Natural killer cell (primary cell): Measurements from ENCODE around the gene CERS4. TPM values are rescaled to one million over a fixed set of nuclear protein-coding genes. Genes with fewer than 3 reads are reported as not detected.
A peak's percentile ranks its signal among the peaks of the same experiment; 100 is the strongest.

ENCODE experiments used
- ATAC-seq, 3 donors: fragments of 150-1000 bp in 2 of 3; fragments of 200-7000 bp in 1 of 3; cut with Tn5 transposase; 1 replicate in 1 of 3; 2 replicates in 2 of 3; pipeline ENCODE4 v1.10.0; 2021; ENCODE audit warnings: mild to moderate bottlenecking in 2 of 3, moderate library complexity in 2 of 3
- DNase-seq, 2 donors: peaks; one replicate each; pipeline versions ENCODE4 v3.0.0 to v3.0.0-alpha.2; 2013 to 2021; ENCODE audit warnings: mixed read lengths in 1 of 2
- H3K27ac ChIP-seq: one replicate; pipeline ENCODE4 v1.5.1; 2013; ENCODE audit warnings: mild to moderate bottlenecking, low read length
- H3K27me3 ChIP-seq: one replicate; pipeline ENCODE4 v1.6.1; 2013; ENCODE audit warnings: low read length; ENCODE audit not compliant: control insufficient read depth, insufficient read depth
- H3K36me3 ChIP-seq: one replicate; pipeline ENCODE4 v1.6.1; 2013; ENCODE audit warnings: low read length; ENCODE audit not compliant: control insufficient read depth, insufficient read depth
- H3K4me1 ChIP-seq: one replicate; pipeline ENCODE4 v1.6.1; 2013; ENCODE audit warnings: low read length; ENCODE audit not compliant: control insufficient read depth, insufficient read depth
- H3K4me3 ChIP-seq: one replicate; pipeline ENCODE4 v1.5.1; 2013; ENCODE audit warnings: low read length
- H3K9me3 ChIP-seq: one replicate; pipeline ENCODE4 v1.6.1; 2013; ENCODE audit warnings: low read length; ENCODE audit not compliant: control insufficient read depth, insufficient read depth
- H3K27ac Mint-ChIP-seq, 2 donors: one replicate each; pipeline ENCODE4 v1.8.0; 2022; ENCODE audit warnings: mild to moderate bottlenecking in 2 of 2, mixed read lengths in 2 of 2, moderate library complexity in 1 of 2
- H3K27me3 Mint-ChIP-seq, 2 donors: one replicate each; pipeline ENCODE4 v1.8.0; 2022; ENCODE audit warnings: low read depth in 2 of 2, mixed read lengths in 2 of 2
- H3K36me3 Mint-ChIP-seq: one replicate; pipeline ENCODE4 v1.8.0; 2022; ENCODE audit warnings: mixed read lengths
- H3K4me1 Mint-ChIP-seq, 2 donors: one replicate each; pipeline ENCODE4 v1.8.0; 2022; ENCODE audit warnings: mixed read lengths in 2 of 2
- H3K4me3 Mint-ChIP-seq: one replicate; pipeline ENCODE4 v1.8.0; 2022; ENCODE audit warnings: mild to moderate bottlenecking, moderate library complexity, mixed read lengths
- H3K9me3 Mint-ChIP-seq, 2 donors: one replicate each; pipeline ENCODE4 v1.8.0; 2022; ENCODE audit warnings: mixed read lengths in 2 of 2
- CTCF ChIP-seq: fragments of 200-600 bp; IDR thresholded peaks from one replicate; pipeline ENCODE4 v1.8.0; 2022; ENCODE audit warnings: antibody characterized with exemption
- WGBS: methylation state at CpG from one replicate; pipeline ENCODE4 v1.1.7; 2013; ENCODE audit warnings: missing lambda C conversion rate; ENCODE audit not compliant: insufficient coverage; 5-methylcytosine and 5-hydroxymethylcytosine counted together
- intact Hi-C: fragments of 100-400 bp; cut with micrococcal nuclease; formaldehyde crosslinking; loops from one replicate; pipeline ENCODE4 v1.14.2; 2022
- total RNA-seq, 4 donors: library from RNA; stranded (reverse); fragments of 120-200 nt in 1 of 4; gene quantifications; one replicate each; pipeline versions ENCODE4 v1.2.3 to v1.2.4, GENCODE V29; 2013 to 2022

CERS4 gene
- total RNA-seq, 3 donors from 2014 or later (not counting 1 experiment from before 2014, with no cell fraction given), result 50.0 to 70.8 (median 69.8) TPM

- ATAC-seq, result no peak
- no peaks in the 10 kb centered on the region for H3K9me3 Mint-ChIP-seq
Measured at GRCh38 chr19:8168537-8168936, 40.6 kb upstream of the CERS4 start.

GRCh38 chr19:8174706-8175105, 34.5 kb upstream of the CERS4 start:
- H3K27me3 Mint-ChIP-seq, result no peaks in the 10 kb centered on the region
- 89% methylated on average over 9 of the region's 9 CpGs for WGBS
- H3K27ac Mint-ChIP-seq, result no peak overlapping the region
- DNase-seq, result no peak
- Histone ChIP-seq H3K4me3 (no peak overlapping the region), H3K36me3 (no peaks in the 10 kb centered on the region), H3K27ac (no peak overlapping the region), H3K9me3 (no peaks in the 10 kb centered on the region), H3K27me3 (no peaks in the 10 kb centered on the region), H3K4me1 (no peaks in the 10 kb centered on the region)
- no peak overlapping the region for H3K4me3 Mint-ChIP-seq
- H3K4me1 Mint-ChIP-seq, result no peaks in the 10 kb centered on the region
- intact Hi-C loops, result no loop called here
- ATAC-seq, result no peak
- no peaks in the 10 kb centered on the region for H3K36me3 Mint-ChIP-seq
- no peaks in the 10 kb centered on the region for H3K9me3 Mint-ChIP-seq
- TF ChIP-seq CTCF, result no peak

More at GRCh38 chr19:8168537-8168936, 40.6 kb upstream of the CERS4 start:
- intact Hi-C loops, result no loop called here
- Histone ChIP-seq H3K27me3 (no peaks in the 10 kb centered on the region), H3K4me3 (no peak overlapping the region), H3K36me3 (no peaks in the 10 kb centered on the region), H3K27ac (no peak overlapping the region), H3K9me3 (no peaks in the 10 kb centered on the region), H3K4me1 (no peaks in the 10 kb centered on the region)
- no peak for TF ChIP-seq CTCF
- Mint-ChIP-seq H3K4me3 (no peak overlapping the region), H3K27ac (no peak overlapping the region), H3K36me3 (no peaks in the 10 kb centered on the region), H3K4me1 (no peaks in the 10 kb centered on the region), H3K27me3 (no peaks in the 10 kb centered on the region)
- no peak for DNase-seq
- WGBS, result 93% methylated on average over 7 of the region's 7 CpGs

- peaks cover 6 to 9% of the 10 kb centered on the region in 2 donors for H3K4me1 Mint-ChIP-seq
- TF ChIP-seq CTCF, result no peak
- Histone ChIP-seq H3K27me3 (no peaks in the 10 kb centered on the region), H3K4me3 (no peak overlapping the region), H3K9me3 (no peaks in the 10 kb centered on the region), H3K36me3 (no peaks in the 10 kb centered on the region), H3K27ac (no peak overlapping the region), H3K4me1 (peaks cover 22% of the 10 kb centered on the region)
- ATAC-seq (no peak), DNase-seq (no peak)
- no peaks in the 10 kb centered on the region for H3K36me3 Mint-ChIP-seq
- 80% methylated on average over 6 of the region's 6 CpGs for WGBS
- H3K27me3 Mint-ChIP-seq, result no peaks in the 10 kb centered on the region
- intact Hi-C loops, result no loop called here
- no peaks in the 10 kb centered on the region for H3K9me3 Mint-ChIP-seq
- H3K27ac Mint-ChIP-seq, result peak overlapping the region in 1 of 2 donors; percentile 94
- H3K4me3 Mint-ChIP-seq, result no peak overlapping the region
Measured at GRCh38 chr19:8180018-8180417, 29.2 kb upstream of the CERS4 start.

- intact Hi-C loops, result no loop called here
Measured at GRCh38 chr19:8184274-8184673, 24.9 kb upstream of the CERS4 start.

More at GRCh38 chr19:8184274-8184673, 24.9 kb upstream of the CERS4 start:
- H3K9me3 Mint-ChIP-seq, result no peaks in the 10 kb centered on the region
- DNase-seq, result no peak
- Histone ChIP-seq H3K27ac (no peak overlapping the region), H3K9me3 (no peaks in the 10 kb centered on the region), H3K4me3 (no peak overlapping the region), H3K36me3 (no peaks in the 10 kb centered on the region), H3K4me1 (peaks cover 22% of the 10 kb centered on the region), H3K27me3 (no peaks in the 10 kb centered on the region)
- ATAC-seq, result no peak
- no peak for TF ChIP-seq CTCF
- H3K36me3 Mint-ChIP-seq, result no peaks in the 10 kb centered on the region
- H3K4me3 Mint-ChIP-seq, result no peak overlapping the region
- H3K27me3 Mint-ChIP-seq, result no peaks in the 10 kb centered on the region
- no peak overlapping the region for H3K27ac Mint-ChIP-seq
- H3K4me1 Mint-ChIP-seq, result peaks cover 6 to 18% of the 10 kb centered on the region in 2 donors
- 97% methylated on average over 9 of the region's 9 CpGs for WGBS
